Choroid plexus epithelial cell (primary cell): ENCODE results near the gene TAGLN2.

ENCODE experiments used
- DNase-seq: peaks from one replicate; pipeline ENCODE4 v3.0.0-alpha.2; 2010; ENCODE audit warnings: low read depth
- H3K4me3 ChIP-seq: 2 replicates; pipeline ENCODE4 v1.5.1; 2011; ENCODE audit warnings: low read depth, mild to moderate bottlenecking, control low read depth, low read length, moderate library complexity
- TF ChIP-seq, protein P1 (sequence below): conservative IDR thresholded peaks from 2 replicates; pipeline ENCODE4 v1.5.1; 2011; ENCODE audit warnings: low read depth, mild to moderate bottlenecking, control low read depth, inconsistent platforms, low read length, moderate library complexity

The TAGLN2 gene

DNA sequence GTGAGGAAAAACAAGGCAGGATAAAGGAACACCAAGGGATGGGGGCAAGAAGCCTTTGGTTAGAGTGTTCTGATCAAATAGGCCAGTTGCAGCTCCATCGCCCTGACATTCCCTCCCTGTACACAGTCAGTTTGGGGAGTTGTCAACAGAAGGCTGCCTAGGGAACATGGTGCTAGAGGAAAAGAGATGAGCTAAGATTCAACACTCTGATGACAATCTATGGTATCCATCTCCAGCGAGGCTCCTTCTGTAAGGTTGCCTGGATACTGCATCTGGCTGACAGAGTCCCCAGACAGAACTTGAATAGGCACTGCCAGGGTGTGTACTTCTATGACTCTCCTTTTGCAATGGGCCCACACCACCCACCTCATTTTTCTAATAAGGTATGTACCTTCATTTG lies 40.0 kb upstream of the TAGLN2 start:
- TF ChIP-seq, protein P1, sequence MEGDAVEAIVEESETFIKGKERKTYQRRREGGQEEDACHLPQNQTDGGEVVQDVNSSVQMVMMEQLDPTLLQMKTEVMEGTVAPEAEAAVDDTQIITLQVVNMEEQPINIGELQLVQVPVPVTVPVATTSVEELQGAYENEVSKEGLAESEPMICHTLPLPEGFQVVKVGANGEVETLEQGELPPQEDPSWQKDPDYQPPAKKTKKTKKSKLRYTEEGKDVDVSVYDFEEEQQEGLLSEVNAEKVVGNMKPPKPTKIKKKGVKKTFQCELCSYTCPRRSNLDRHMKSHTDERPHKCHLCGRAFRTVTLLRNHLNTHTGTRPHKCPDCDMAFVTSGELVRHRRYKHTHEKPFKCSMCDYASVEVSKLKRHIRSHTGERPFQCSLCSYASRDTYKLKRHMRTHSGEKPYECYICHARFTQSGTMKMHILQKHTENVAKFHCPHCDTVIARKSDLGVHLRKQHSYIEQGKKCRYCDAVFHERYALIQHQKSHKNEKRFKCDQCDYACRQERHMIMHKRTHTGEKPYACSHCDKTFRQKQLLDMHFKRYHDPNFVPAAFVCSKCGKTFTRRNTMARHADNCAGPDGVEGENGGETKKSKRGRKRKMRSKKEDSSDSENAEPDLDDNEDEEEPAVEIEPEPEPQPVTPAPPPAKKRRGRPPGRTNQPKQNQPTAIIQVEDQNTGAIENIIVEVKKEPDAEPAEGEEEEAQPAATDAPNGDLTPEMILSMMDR, result no peak
- DNase-seq, result no peak
- H3K4me3 ChIP-seq, result no peak overlapping the region

DNA sequence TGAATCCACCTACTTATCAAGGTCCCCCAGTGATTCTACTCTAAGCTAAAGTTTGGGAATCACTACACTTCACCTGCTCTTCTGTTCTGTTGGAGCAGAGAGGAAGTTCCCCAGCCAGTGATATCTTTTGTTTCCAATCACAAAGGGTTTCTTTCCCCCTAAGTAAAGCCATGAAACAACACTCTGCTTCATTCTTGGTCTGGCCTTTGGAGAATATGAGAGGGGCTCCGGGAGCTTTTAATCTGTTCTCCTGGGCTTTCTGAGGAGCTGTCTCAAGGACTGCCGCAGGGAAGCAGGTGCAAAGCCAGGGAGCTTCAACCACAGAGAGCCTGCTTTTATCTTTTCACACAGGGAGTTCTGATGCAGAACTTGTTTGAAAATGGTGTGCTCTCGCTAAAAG lies 38.8 kb upstream of the TAGLN2 start:
- no peak for DNase-seq
- no peak overlapping the region for H3K4me3 ChIP-seq
- TF ChIP-seq, protein P1, result no peak

DNA sequence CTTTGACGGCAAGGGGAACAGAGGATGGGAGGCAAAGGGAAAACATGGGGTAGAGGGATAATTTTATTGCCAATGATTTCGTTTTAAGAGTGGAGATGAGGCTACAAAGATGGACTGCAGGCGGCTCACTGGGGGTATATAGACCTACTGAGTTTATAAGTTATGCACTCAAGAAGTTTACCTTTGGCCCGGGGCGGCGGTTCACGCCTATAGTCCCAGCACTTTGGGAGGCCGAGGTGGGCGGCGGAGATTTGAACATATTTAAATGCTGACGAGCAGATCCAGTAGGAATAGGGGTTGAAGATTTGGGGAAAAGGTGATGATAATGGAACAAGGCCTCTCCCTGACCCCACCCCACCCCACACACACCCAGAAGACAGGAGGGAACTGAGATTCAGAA lies 36.9 kb upstream of the TAGLN2 start:
- no peak for DNase-seq
- TF ChIP-seq, protein P1, result no peak
- no peak overlapping the region for H3K4me3 ChIP-seq

DNA sequence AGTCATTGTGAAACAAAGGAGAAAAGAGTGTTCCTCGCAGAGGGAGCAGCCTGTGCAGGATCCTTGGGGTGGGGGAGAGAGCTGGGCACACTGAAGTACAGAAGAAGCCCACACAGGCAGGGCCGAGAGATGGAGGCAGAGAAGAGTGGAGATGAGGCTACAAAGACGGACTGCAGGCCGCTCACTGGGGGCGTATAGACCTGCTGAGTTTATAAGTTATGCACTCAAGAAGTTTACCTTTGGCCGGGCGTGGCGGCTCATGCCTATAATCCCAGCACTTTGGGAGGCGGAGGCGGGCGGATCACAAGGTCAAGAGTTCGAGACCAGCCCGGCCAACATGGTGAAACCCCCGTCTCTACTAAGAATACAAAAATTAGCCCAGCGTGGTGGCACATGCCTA lies 36.3 kb upstream of the TAGLN2 start:
- no peak for DNase-seq
- no peak overlapping the region for H3K4me3 ChIP-seq
- TF ChIP-seq, protein P1, result no peak

DNA sequence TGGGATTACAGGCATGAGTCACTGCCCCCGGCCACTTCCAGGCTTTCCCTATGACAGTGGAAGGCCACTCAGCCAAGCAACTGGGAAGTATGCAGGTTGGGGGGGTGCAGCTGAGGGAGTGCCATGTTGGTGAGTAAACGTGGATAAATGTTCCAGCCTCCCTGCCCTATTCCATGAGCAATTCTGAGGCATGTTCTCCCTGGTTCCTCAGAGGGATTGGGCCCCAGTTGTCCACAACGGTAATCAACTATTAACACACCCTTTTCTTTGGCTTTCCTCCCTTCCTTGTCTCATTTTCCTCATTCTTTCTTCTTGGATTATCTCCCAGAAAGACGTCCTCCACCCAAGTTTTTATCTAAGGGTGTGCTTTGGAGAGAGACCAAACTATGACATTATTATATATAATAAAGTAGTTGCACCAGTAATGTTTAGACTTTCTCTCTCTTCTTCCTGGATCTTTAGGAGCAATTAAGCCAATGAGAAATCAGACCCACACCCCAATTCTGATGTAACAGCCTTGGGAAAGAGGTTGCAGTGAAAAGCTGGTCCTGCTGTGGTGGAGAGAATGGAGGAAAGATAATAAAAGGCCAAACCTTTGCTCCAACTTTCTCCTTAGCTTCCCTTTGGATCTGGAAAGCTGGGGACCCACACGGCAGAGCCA lies 35.5 kb upstream of the TAGLN2 start:
- H3K4me3 ChIP-seq, result no peak overlapping the region
- DNase-seq, result peak; percentile 3
- TF ChIP-seq, protein P1, result no peak

DNA sequence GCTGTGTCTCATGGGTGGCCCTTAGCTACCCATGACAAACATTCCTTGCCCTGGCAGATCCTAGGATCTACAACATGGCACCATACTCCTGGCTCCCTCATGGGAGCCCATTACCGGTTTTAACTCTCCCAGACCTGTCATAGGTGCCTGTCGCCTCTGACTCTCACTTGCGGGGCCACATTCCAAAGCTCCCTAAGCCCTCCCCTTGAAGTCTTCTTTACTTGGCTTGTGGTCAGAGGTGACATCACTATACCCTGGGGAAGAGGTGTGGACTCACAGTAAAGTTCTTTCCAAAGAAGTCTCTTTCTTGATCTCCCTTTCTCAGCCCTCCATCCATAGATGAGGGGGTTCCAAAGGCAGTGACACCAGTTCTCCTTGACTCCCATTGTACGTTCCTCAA lies 34.1 kb upstream of the TAGLN2 start:
- DNase-seq, result no peak
- TF ChIP-seq, protein P1, result no peak
- H3K4me3 ChIP-seq, result no peak overlapping the region

DNA sequence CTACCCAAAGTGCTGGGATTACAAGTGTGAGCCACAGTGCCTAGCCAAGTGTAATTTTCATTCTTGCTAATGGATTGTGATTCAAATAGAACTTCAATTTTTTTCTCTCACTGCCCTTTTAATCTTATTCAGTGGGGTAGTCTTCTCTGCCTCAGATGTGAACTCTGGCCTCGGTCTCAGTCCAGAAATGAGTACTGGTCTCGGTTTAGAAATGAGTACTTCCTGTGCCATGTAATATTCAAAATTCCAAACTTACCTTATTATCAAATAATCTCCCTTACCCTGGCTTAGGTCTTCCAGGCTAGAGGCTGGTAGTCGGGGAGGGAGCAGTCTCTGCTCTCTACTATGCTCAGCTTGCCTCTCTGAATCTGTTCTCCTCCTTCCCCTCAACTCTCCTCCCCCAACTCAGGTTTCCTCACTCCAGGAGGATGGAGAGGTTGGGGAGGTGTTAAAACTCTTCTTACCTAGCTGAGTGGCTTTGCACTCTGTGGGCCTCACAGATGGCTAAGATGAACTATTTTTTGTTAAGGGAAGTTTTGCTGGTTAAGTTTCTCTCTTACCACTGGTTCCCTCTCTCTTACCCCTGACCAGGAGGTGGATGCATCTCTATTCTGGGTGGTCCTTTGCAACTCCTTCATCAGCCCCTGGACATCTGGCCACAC lies 33.5 kb upstream of the TAGLN2 start:
- DNase-seq, result no peak
- TF ChIP-seq, protein P1, result no peak
- H3K4me3 ChIP-seq, result no peak overlapping the region
